ENCODE measurements around the gene ZNF311.
"Not testable (repeated sequence)": the region's sequence is repeated elsewhere in the genome, so short reads cannot be mapped to it uniquely, and the experiment has no call there.

ZNF311 gene

GRCh38 chr6:28949656-28950195, 55.4 kb downstream of the ZNF311 start:
- H3K79me1 ChIP-seq (replicated peaks; ENCODE audit: low read length, poor library complexity, severe bottlenecking); H2BK12ac ChIP-seq (ENCODE audit: low read length in 2 of 2); H3K23ac ChIP-seq (ENCODE audit: low read length in 2 of 2); DNase-seq; H4K8ac ChIP-seq (ENCODE audit: low read length); H3K27me3 ChIP-seq (ENCODE audit: control insufficient read depth in 1 of 2, insufficient read depth in 1 of 2, low read length in 2 of 2); H2BK120ac ChIP-seq (ENCODE audit: low read depth, low read length); H2BK5ac ChIP-seq (ENCODE audit: low read depth, low read length, poor library complexity, severe bottlenecking); H3K4me3 ChIP-seq (ENCODE audit: insufficient read depth in 1 of 2, low read depth in 1 of 2, low read length in 2 of 2); H3K27ac ChIP-seq (ENCODE audit: low read length, poor library complexity, severe bottlenecking); H2BK15ac ChIP-seq (ENCODE audit: low read depth, poor library complexity, severe bottlenecking); H3K9me3 ChIP-seq (ENCODE audit: control insufficient read depth, low read length); H3K14ac ChIP-seq (ENCODE audit: low read length in 2 of 2); H2AFZ ChIP-seq (ENCODE audit: low read depth, low read length); H4K91ac ChIP-seq (ENCODE audit: low read length); H3K4me2 ChIP-seq (ENCODE audit: low read length, poor library complexity, severe bottlenecking); H3K4me1 ChIP-seq (ENCODE audit: control insufficient read depth, insufficient read depth, low read depth, low read length); H3K4ac ChIP-seq (ENCODE audit: low read depth in 1 of 2, low read length in 2 of 2); H3K36me3 ChIP-seq (ENCODE audit: control insufficient read depth in 1 of 2, insufficient read depth in 2 of 2, low read depth in 1 of 2, low read length in 2 of 2); H3K18ac ChIP-seq (ENCODE audit: low read depth in 1 of 2, low read length in 2 of 2); H3K9ac ChIP-seq (ENCODE audit: low read length); H2AK5ac ChIP-seq (ENCODE audit: low read length, severe bottlenecking): not testable (repeated sequence)
- WGBS, result 98% methylated on average over 36 of the region's 41 CpGs

- Histone ChIP-seq H2AK5ac (ENCODE audit: low read length, severe bottlenecking) (no peak overlapping the region), H3K79me1 (replicated peaks; ENCODE audit: low read length, poor library complexity, severe bottlenecking) (no peaks in the 10 kb centered on the region), H2BK15ac (ENCODE audit: low read depth, poor library complexity, severe bottlenecking) (no peak overlapping the region), H3K9ac (ENCODE audit: low read length) (no peak overlapping the region), H3K4me2 (ENCODE audit: low read length, poor library complexity, severe bottlenecking) (no peak overlapping the region), H2BK12ac (ENCODE audit: low read length in 2 of 2) (no peak overlapping the region), H3K36me3 (ENCODE audit: control insufficient read depth in 1 of 2, insufficient read depth in 2 of 2, low read depth in 1 of 2, low read length in 2 of 2) (no peaks in the 10 kb centered on the region), H2BK5ac (ENCODE audit: low read depth, low read length, poor library complexity, severe bottlenecking) (no peak overlapping the region), H3K23ac (ENCODE audit: low read length in 2 of 2) (no peak overlapping the region), H2AFZ (ENCODE audit: low read depth, low read length) (no peak overlapping the region), H3K18ac (ENCODE audit: low read depth in 1 of 2, low read length in 2 of 2) (no peak overlapping the region), H3K27me3 (ENCODE audit: control insufficient read depth in 1 of 2, insufficient read depth in 1 of 2, low read length in 2 of 2) (no peaks in the 10 kb centered on the region), H2BK120ac (ENCODE audit: low read depth, low read length) (no peak overlapping the region), H3K4me1 (ENCODE audit: control insufficient read depth, insufficient read depth, low read depth, low read length) (no peaks in the 10 kb centered on the region), H3K27ac (ENCODE audit: low read length, poor library complexity, severe bottlenecking) (no peak overlapping the region), H3K14ac (ENCODE audit: low read length in 2 of 2) (no peak overlapping the region), H3K4me3 (ENCODE audit: insufficient read depth in 1 of 2, low read depth in 1 of 2, low read length in 2 of 2) (no peak overlapping the region), H4K91ac (ENCODE audit: low read length) (no peak overlapping the region), H3K4ac (ENCODE audit: low read depth in 1 of 2, low read length in 2 of 2) (no peak overlapping the region), H3K9me3 (ENCODE audit: control insufficient read depth, low read length) (no peaks in the 10 kb centered on the region), H4K8ac (ENCODE audit: low read length) (no peak overlapping the region)
- 79% methylated on average over 23 of the region's 23 CpGs for WGBS
- DNase-seq, result no peak
Measured at GRCh38 chr6:28948782-28949486, 56.2 kb downstream of the ZNF311 start.

- 34% methylated on average over 1 of the region's 1 CpG for WGBS
- H3K9me3 ChIP-seq (ENCODE audit: control insufficient read depth, low read length), result no peaks in the 10 kb centered on the region
Measured at GRCh38 chr6:28947831-28948270, 57.3 kb downstream of the ZNF311 start.

GRCh38 chr6:28947067-28947765, 57.9 kb downstream of the ZNF311 start:
- Histone ChIP-seq H3K27ac (ENCODE audit: low read length, poor library complexity, severe bottlenecking) (no peak overlapping the region), H2AK5ac (ENCODE audit: low read length, severe bottlenecking) (no peak overlapping the region), H3K36me3 (ENCODE audit: control insufficient read depth in 1 of 2, insufficient read depth in 2 of 2, low read depth in 1 of 2, low read length in 2 of 2) (no peaks in the 10 kb centered on the region), H3K4ac (ENCODE audit: low read depth in 1 of 2, low read length in 2 of 2) (no peak overlapping the region), H3K23ac (ENCODE audit: low read length in 2 of 2) (no peak overlapping the region), H3K14ac (ENCODE audit: low read length in 2 of 2) (no peak overlapping the region), H3K27me3 (ENCODE audit: control insufficient read depth in 1 of 2, insufficient read depth in 1 of 2, low read length in 2 of 2) (no peaks in the 10 kb centered on the region), H4K8ac (ENCODE audit: low read length) (no peak overlapping the region), H3K18ac (ENCODE audit: low read depth in 1 of 2, low read length in 2 of 2) (no peak overlapping the region), H3K9me3 (ENCODE audit: control insufficient read depth, low read length) (no peaks in the 10 kb centered on the region), H2BK15ac (ENCODE audit: low read depth, poor library complexity, severe bottlenecking) (no peak overlapping the region), H2AFZ (ENCODE audit: low read depth, low read length) (no peak overlapping the region), H2BK120ac (ENCODE audit: low read depth, low read length) (no peak overlapping the region), H3K4me3 (ENCODE audit: insufficient read depth in 1 of 2, low read depth in 1 of 2, low read length in 2 of 2) (no peak overlapping the region), H3K4me1 (ENCODE audit: control insufficient read depth, insufficient read depth, low read depth, low read length) (peaks cover 3% of the 10 kb centered on the region), H2BK12ac (ENCODE audit: low read length in 2 of 2) (no peak overlapping the region), H3K79me1 (replicated peaks; ENCODE audit: low read length, poor library complexity, severe bottlenecking) (no peaks in the 10 kb centered on the region), H4K91ac (ENCODE audit: low read length) (no peak overlapping the region), H2BK5ac (ENCODE audit: low read depth, low read length, poor library complexity, severe bottlenecking) (no peak overlapping the region), H3K9ac (ENCODE audit: low read length) (no peak overlapping the region), H3K4me2 (ENCODE audit: low read length, poor library complexity, severe bottlenecking) (no peak overlapping the region)
- WGBS, result 90% methylated on average over 5 of the region's 6 CpGs
- no peak for DNase-seq

More at GRCh38 chr6:28947831-28948270, 57.3 kb downstream of the ZNF311 start:
- Histone ChIP-seq H2BK15ac (ENCODE audit: low read depth, poor library complexity, severe bottlenecking) (no peak overlapping the region), H3K9ac (ENCODE audit: low read length) (no peak overlapping the region), H3K4me2 (ENCODE audit: low read length, poor library complexity, severe bottlenecking) (no peak overlapping the region), H4K8ac (ENCODE audit: low read length) (no peak overlapping the region), H3K14ac (ENCODE audit: low read length in 2 of 2) (no peak overlapping the region), H2BK5ac (ENCODE audit: low read depth, low read length, poor library complexity, severe bottlenecking) (no peak overlapping the region), H3K23ac (ENCODE audit: low read length in 2 of 2) (no peak overlapping the region), H2BK120ac (ENCODE audit: low read depth, low read length) (no peak overlapping the region), H3K79me1 (replicated peaks; ENCODE audit: low read length, poor library complexity, severe bottlenecking) (no peaks in the 10 kb centered on the region), H3K36me3 (ENCODE audit: control insufficient read depth in 1 of 2, insufficient read depth in 2 of 2, low read depth in 1 of 2, low read length in 2 of 2) (no peaks in the 10 kb centered on the region), H3K4me1 (ENCODE audit: control insufficient read depth, insufficient read depth, low read depth, low read length) (peaks cover 3% of the 10 kb centered on the region), H2AFZ (ENCODE audit: low read depth, low read length) (no peak overlapping the region), H3K18ac (ENCODE audit: low read depth in 1 of 2, low read length in 2 of 2) (no peak overlapping the region), H3K27me3 (ENCODE audit: control insufficient read depth in 1 of 2, insufficient read depth in 1 of 2, low read length in 2 of 2) (no peaks in the 10 kb centered on the region), H3K4ac (ENCODE audit: low read depth in 1 of 2, low read length in 2 of 2) (no peak overlapping the region), H2AK5ac (ENCODE audit: low read length, severe bottlenecking) (no peak overlapping the region), H2BK12ac (ENCODE audit: low read length in 2 of 2) (no peak overlapping the region), H3K27ac (ENCODE audit: low read length, poor library complexity, severe bottlenecking) (no peak overlapping the region), H3K4me3 (ENCODE audit: insufficient read depth in 1 of 2, low read depth in 1 of 2, low read length in 2 of 2) (no peak overlapping the region), H4K91ac (ENCODE audit: low read length) (no peak overlapping the region)
- peak; percentile 65 for DNase-seq

All from mesenchymal stem cell (in vitro differentiated cells and primary cell).